SKM-1 (cell line): ENCODE measurements around the gene CNTN4.
"Not testable (repeated sequence)": the region's sequence is repeated elsewhere in the genome, so short reads cannot be mapped to it uniquely, and the experiment has no call there.

ENCODE experiments used
- DNase-seq: peaks from one replicate; lab custom pipeline; 2025; ENCODE audit not compliant: unreplicated experiment; lab: John Stamatoyannopoulos, UW

CNTN4 gene

GRCh38 chr3:2888592-2888991 lies 789.9 kb downstream of the CNTN4 start:
- no peak for DNase-seq

GRCh38 chr3:2889736-2890135 lies 791.1 kb downstream of the CNTN4 start:
- DNase-seq, result no peak

GRCh38 chr3:2896308-2896939 lies 797.8 kb downstream of the CNTN4 start:
- no peak for DNase-seq

GRCh38 chr3:2897821-2898220 lies 799.2 kb downstream of the CNTN4 start:
- no peak for DNase-seq

- no peak for DNase-seq
Measured at GRCh38 chr3:2898591-2899353, 800.1 kb downstream of the CNTN4 start.

- no peak for DNase-seq
Measured at GRCh38 chr3:2904054-2904453, 805.4 kb downstream of the CNTN4 start.

GRCh38 chr3:2908693-2909351 lies 810.2 kb downstream of the CNTN4 start:
- DNase-seq, result peak; percentile 4

GRCh38 chr3:2910997-2911396 lies 812.3 kb downstream of the CNTN4 start:
- no peak for DNase-seq

GRCh38 chr3:2915826-2916225 lies 817.2 kb downstream of the CNTN4 start:
- peak; percentile 44 for DNase-seq

GRCh38 chr3:2916640-2917039 lies 818.0 kb downstream of the CNTN4 start:
- DNase-seq, result not testable (repeated sequence)

- DNase-seq, result no peak
Measured at GRCh38 chr3:2920103-2920502, 821.4 kb downstream of the CNTN4 start.

GRCh38 chr3:2921452-2921851 lies 822.8 kb downstream of the CNTN4 start:
- DNase-seq, result no peak

GRCh38 chr3:2921903-2922302 lies 823.2 kb downstream of the CNTN4 start:
- peak; percentile 60 for DNase-seq

- DNase-seq, result no peak
Measured at GRCh38 chr3:2923390-2923789, 824.7 kb downstream of the CNTN4 start.

- DNase-seq, result no peak
Measured at GRCh38 chr3:2927259-2927658, 828.6 kb downstream of the CNTN4 start.

- no peak for DNase-seq
Measured at GRCh38 chr3:2929574-2929973, 830.9 kb downstream of the CNTN4 start.

GRCh38 chr3:2931265-2931664 lies 832.6 kb downstream of the CNTN4 start:
- no peak for DNase-seq

- no peak for DNase-seq
Measured at GRCh38 chr3:2934541-2934940, 835.9 kb downstream of the CNTN4 start.

- DNase-seq, result no peak
Measured at GRCh38 chr3:2937055-2937454, 838.4 kb downstream of the CNTN4 start.

- DNase-seq, result no peak
Measured at GRCh38 chr3:2937592-2937991, 838.9 kb downstream of the CNTN4 start.

GRCh38 chr3:2938711-2939110 lies 840.0 kb downstream of the CNTN4 start:
- no peak for DNase-seq

GRCh38 chr3:2940062-2940461 lies 841.4 kb downstream of the CNTN4 start:
- DNase-seq, result no peak
